H1 (cell line): ENCODE measurements around the gene CCDC71. TPM values are rescaled to one million over a fixed set of nuclear protein-coding genes. Genes with fewer than 3 reads are reported as not detected.

Experiments used
- CTCF ChIA-PET: fragments of 300-600 bp; sonication (Branson Sonifier 250); formaldehyde crosslinking; loops from one replicate; lab custom pipeline; 2021; ENCODE audit not compliant: partially characterized antibody; lab: Charles Lee
- POLR2A ChIA-PET: fragments of 300-600 bp; sonication (Branson Sonifier 250); formaldehyde crosslinking; loops from one replicate; lab custom pipeline; 2021; ENCODE audit warnings: inconsistent platforms; ENCODE audit not compliant: partially characterized antibody; lab: Charles Lee
- DNase-seq, 2 experiments: peaks; one replicate each; pipeline versions ENCODE4 v3.0.0 to v3.0.0-alpha.2; 2010 to 2022; ENCODE audit warnings: low spot score in 2 of 2, low read depth in 1 of 2, mixed read lengths in 1 of 2
- FAIRE-seq: peaks from 2 replicates; lab custom pipeline; 2011; peaks lifted over from hg19 to GRCh38; lab: Jason Lieb, UNC
- H2AFZ ChIP-seq: 2 replicates; pipeline ENCODE4 v1.8.1; 2012; ENCODE audit warnings: low read length, inconsistent platforms
- H2AK5ac ChIP-seq: 2 replicates; pipeline ENCODE4 v1.6.1; 2013; ENCODE audit warnings: low read depth, low read length
- H2BK120ac ChIP-seq: replicated peaks from 2 replicates; pipeline ENCODE3; 2013; ENCODE audit warnings: low read depth, low read length, inconsistent platforms
- H2BK12ac ChIP-seq: 2 replicates; pipeline ENCODE4 v1.6.1; 2013; ENCODE audit warnings: low read depth, low read length
- H2BK15ac ChIP-seq: 2 replicates; pipeline ENCODE4 v1.6.1; 2013; ENCODE audit warnings: low read length
- H2BK20ac ChIP-seq: 2 replicates; pipeline ENCODE4 v1.6.1; 2013; ENCODE audit warnings: low read length
- H2BK5ac ChIP-seq: 2 replicates; pipeline ENCODE4 v1.6.1; 2013; ENCODE audit warnings: low read depth, low read length
- H3K14ac ChIP-seq: 2 replicates; pipeline ENCODE4 v1.6.1; 2013; ENCODE audit warnings: inconsistent platforms; ENCODE audit not compliant: insufficient read length
- H3K18ac ChIP-seq: 2 replicates; pipeline ENCODE4 v1.6.1; 2013; ENCODE audit warnings: low read length; ENCODE audit errors: extremely low read depth
- H3K23ac ChIP-seq: 2 replicates; pipeline ENCODE4 v1.6.1; 2013; ENCODE audit warnings: inconsistent platforms; ENCODE audit not compliant: insufficient read length
- H3K23me2 ChIP-seq: 2 replicates; pipeline ENCODE4 v1.6.1; 2013; ENCODE audit warnings: low read depth, low read length
- H3K27ac ChIP-seq: 2 replicates; pipeline ENCODE4 v1.6.1; 2011; ENCODE audit warnings: low read depth, low read length, inconsistent platforms
- H3K27me3 ChIP-seq, 4 experiments: replicated peaks in 1 of 4; 1 replicate in 1 of 4; 2 replicates in 3 of 4; pipeline versions ENCODE4 v1.6.1 to v1.8.1; 2011 to 2013; ENCODE audit warnings: low read length in 3 of 4, mild to moderate bottlenecking in 3 of 4, inconsistent platforms in 2 of 4, mixed read lengths in 2 of 4, moderate library complexity in 1 of 4; ENCODE audit not compliant: control insufficient read depth in 3 of 4, insufficient read depth in 3 of 4; ENCODE audit errors: extremely low read depth in 1 of 4
- H3K36me3 ChIP-seq, 4 experiments: 2 replicates each; pipeline versions ENCODE4 v1.6.1 to v1.8.1; 2011 to 2013; ENCODE audit warnings: mild to moderate bottlenecking in 4 of 4, low read length in 3 of 4, moderate library complexity in 2 of 4, control low read depth in 1 of 4, inconsistent platforms in 1 of 4; ENCODE audit not compliant: insufficient read depth in 4 of 4, control insufficient read depth in 2 of 4
- H3K4ac ChIP-seq: replicated peaks from 2 replicates; pipeline ENCODE3; 2013; ENCODE audit warnings: low read length, low read depth, mixed read lengths, inconsistent platforms; ENCODE audit not compliant: insufficient read length
- H3K4me1 ChIP-seq, 4 experiments: replicated peaks in 1 of 4; 1 replicate in 1 of 4; 2 replicates in 3 of 4; pipeline versions ENCODE4 v1.6.1 to v1.8.1; 2011 to 2013; ENCODE audit warnings: low read length in 3 of 4, inconsistent platforms in 2 of 4, mixed read lengths in 1 of 4; ENCODE audit not compliant: insufficient read depth in 4 of 4, control insufficient read depth in 3 of 4
- H3K4me2 ChIP-seq, 2 experiments: 2 replicates each; pipeline versions ENCODE4 v1.6.1 to v1.8.1; 2011 to 2013; ENCODE audit warnings: low read depth in 2 of 2, low read length in 2 of 2, control low read depth in 1 of 2, inconsistent platforms in 1 of 2, mild to moderate bottlenecking in 1 of 2; ENCODE audit not compliant: insufficient read depth in 1 of 2
- H3K4me3 ChIP-seq, 4 experiments: fragments of 200-600, 300-600 bp in 1 of 4; sonication (generic), shearing (Covaris generic), sonication (Bioruptor Twin) in 1 of 4; 2 replicates each; pipeline versions ENCODE4 v1.5.1 to v1.8.1; 2011 to 2016; ENCODE audit warnings: low read length in 4 of 4, low read depth in 3 of 4, control low read depth in 2 of 4, inconsistent platforms in 2 of 4, mild to moderate bottlenecking in 2 of 4, mixed read lengths in 1 of 4, moderate library complexity in 1 of 4; ENCODE audit not compliant: insufficient read depth in 2 of 4; ENCODE audit errors: extremely low read depth in 1 of 4
- H3K56ac ChIP-seq: replicated peaks from 2 replicates; pipeline ENCODE3; 2013; ENCODE audit warnings: low read depth, mild to moderate bottlenecking, mixed read lengths, low read length, inconsistent platforms; ENCODE audit not compliant: insufficient read length
- H3K79me1 ChIP-seq: 2 replicates; pipeline ENCODE4 v1.6.1; 2013; ENCODE audit warnings: low read depth, low read length, control low read depth
- H3K79me2 ChIP-seq, 2 experiments: 2 replicates each; pipeline versions ENCODE4 v1.6.1 to v1.8.1; 2012 to 2013; ENCODE audit warnings: low read length in 2 of 2, mild to moderate bottlenecking in 2 of 2, inconsistent platforms in 1 of 2; ENCODE audit not compliant: insufficient read depth in 2 of 2, control insufficient read depth in 1 of 2
- H3K9ac ChIP-seq, 4 experiments: replicated peaks in 1 of 4; 1 replicate in 1 of 4; 2 replicates in 3 of 4; pipeline versions ENCODE4 v1.6.1 to v1.8.1; 2011 to 2013; ENCODE audit warnings: low read depth in 3 of 4, low read length in 3 of 4, control low read depth in 2 of 4, mild to moderate bottlenecking in 2 of 4, moderate library complexity in 2 of 4, inconsistent platforms in 1 of 4; ENCODE audit errors: extremely low read depth in 1 of 4
- H3K9me3 ChIP-seq, 2 experiments: 2 replicates each; pipeline versions ENCODE4 v1.6.1 to v1.8.1; 2012 to 2013; ENCODE audit warnings: mild to moderate bottlenecking in 2 of 2, moderate library complexity in 2 of 2, control low read depth in 1 of 2, inconsistent platforms in 1 of 2, low read depth in 1 of 2, low read length in 1 of 2, mixed read lengths in 1 of 2; ENCODE audit not compliant: insufficient read depth in 2 of 2
- H4K20me1 ChIP-seq, 2 experiments: replicated peaks in 1 of 2; 2 replicates each; pipeline versions ENCODE3 to v1.8.1; 2011 to 2013; ENCODE audit warnings: inconsistent platforms in 2 of 2, low read length in 2 of 2, mild to moderate bottlenecking in 1 of 2; ENCODE audit not compliant: insufficient read depth in 2 of 2, control insufficient read depth in 1 of 2
- H4K5ac ChIP-seq: 2 replicates; pipeline ENCODE4 v1.6.1; 2013; ENCODE audit warnings: low read length, low read depth, mixed read lengths, inconsistent platforms; ENCODE audit not compliant: insufficient read length
- H4K8ac ChIP-seq: 2 replicates; pipeline ENCODE4 v1.8.0; 2013; ENCODE audit warnings: mild to moderate bottlenecking, moderate library complexity, low read length, inconsistent platforms; ENCODE audit not compliant: insufficient read depth; ENCODE audit errors: extremely low read depth
- H4K91ac ChIP-seq: replicated peaks from 2 replicates; pipeline ENCODE3; 2013; ENCODE audit warnings: low read length, mixed read lengths, inconsistent platforms; ENCODE audit not compliant: insufficient read length
- ATF3 ChIP-seq: IDR thresholded peaks from 2 replicates; pipeline ENCODE4 v1.6.1; 2011; ENCODE audit warnings: low read depth, mild to moderate bottlenecking, low read length; ENCODE audit not compliant: insufficient read depth
- BCL11A ChIP-seq, 2 experiments: IDR thresholded peaks; one replicate each; pipeline ENCODE4 v1.6.1; 2011; ENCODE audit warnings: low read depth in 2 of 2, low read length in 2 of 2, mild to moderate bottlenecking in 2 of 2
- BRCA1 ChIP-seq: IDR thresholded peaks from 2 replicates; pipeline ENCODE4 v1.6.1; 2012; ENCODE audit warnings: low read depth, low read length, improper control_type of control experiment
- EP300 ChIP-seq, 2 experiments: IDR thresholded peaks; 1 replicate in 1 of 2; 2 replicates in 1 of 2; pipeline ENCODE4 v1.6.1; 2011 to 2012; ENCODE audit warnings: low read depth in 2 of 2, low read length in 2 of 2, mild to moderate bottlenecking in 2 of 2, borderline replicate concordance in 1 of 2, inconsistent platforms in 1 of 2, moderate library complexity in 1 of 2
- EZH2 ChIP-seq: fragments of 200-600 bp; sonication (generic); IDR thresholded peaks from 2 replicates; pipeline ENCODE4 v1.7.1; 2012; ENCODE audit warnings: low read depth, mild to moderate bottlenecking, moderate library complexity, low read length, inconsistent platforms; ENCODE audit not compliant: severe bottlenecking
- JUN ChIP-seq: IDR thresholded peaks from 2 replicates; pipeline ENCODE4 v1.6.1; 2011; ENCODE audit warnings: low read depth, mild to moderate bottlenecking, improper control_type of control experiment, low read length
- MAFK ChIP-seq: IDR thresholded peaks from 2 replicates; pipeline ENCODE4 v1.6.1; 2012; ENCODE audit warnings: low read depth, mild to moderate bottlenecking, improper control_type of control experiment, low read length
- RAD21 ChIP-seq, 2 experiments: IDR thresholded peaks in 1 of 2; conservative IDR thresholded peaks in 1 of 2; 2 replicates each; pipeline ENCODE4 v1.6.1; 2011; ENCODE audit warnings: low read depth in 2 of 2, low read length in 2 of 2, improper control_type of control experiment in 1 of 2, inconsistent platforms in 1 of 2, mild to moderate bottlenecking in 1 of 2, moderate library complexity in 1 of 2
- SP4 ChIP-seq: IDR thresholded peaks from 2 replicates; pipeline ENCODE4 v1.6.1; 2012; ENCODE audit warnings: low read length, inconsistent platforms
- YY1 ChIP-seq: IDR thresholded peaks from 2 replicates; pipeline ENCODE4 v1.6.1; 2011; ENCODE audit warnings: low read depth, mild to moderate bottlenecking, low read length
- WGBS, 2 experiments: shearing (Covaris generic) in 1 of 2; methylation state at CpG; one replicate each; pipeline versions ENCODE4 v1.1.6 to v1.1.7; 2013 to 2015; ENCODE audit warnings: low lambda C conversion rate in 2 of 2, mixed read lengths in 2 of 2, inconsistent platforms in 1 of 2, low coverage in 1 of 2, missing lambda C conversion rate in 1 of 2; ENCODE audit not compliant: insufficient replicate concordance in 2 of 2, insufficient coverage in 1 of 2, insufficient read length in 1 of 2; ENCODE audit errors: extremely low coverage in 1 of 2, missing lambda C conversion rate in 1 of 2; 5-methylcytosine and 5-hydroxymethylcytosine counted together
- polyA plus RNA-seq, 7 experiments: library from polyadenylated mRNA; depleted of rRNA in 3 of 7; stranded (reverse) in 5 of 7; unstranded in 2 of 7; fragments of >200 nt in 5 of 7; fragments of 200-250 nt in 2 of 7; gene quantifications; 1 replicate in 5 of 7; 2 replicates in 1 of 7; 4 replicates in 1 of 7; pipeline versions ENCODE4 v1.2.1 to v1.2.3, GENCODE V29; 2011 to 2013; ENCODE audit warnings: missing spikeins in 2 of 7, mixed read lengths in 2 of 7
- total RNA-seq: library from RNA; stranded (reverse); fragmentation: NEBNext Ultra II Directional; extraction: Animal tissue kit (Norgen Biotek cat#: 25700); gene quantifications from 2 replicates; pipeline ENCODE4 v1.2.1, GENCODE V29; 2021
- TF ChIP-seq, protein P1 (sequence below): IDR thresholded peaks from 2 replicates; pipeline ENCODE4 v1.6.1; 2012; ENCODE audit warnings: inconsistent platforms

The CCDC71 gene
- total and polyA plus RNA-seq, 2 of the 8 experiments (the other 6 are each of a cell fraction or from before 2014, with no cell fraction given): 26.7 to 57.4 TPM

DNA sequence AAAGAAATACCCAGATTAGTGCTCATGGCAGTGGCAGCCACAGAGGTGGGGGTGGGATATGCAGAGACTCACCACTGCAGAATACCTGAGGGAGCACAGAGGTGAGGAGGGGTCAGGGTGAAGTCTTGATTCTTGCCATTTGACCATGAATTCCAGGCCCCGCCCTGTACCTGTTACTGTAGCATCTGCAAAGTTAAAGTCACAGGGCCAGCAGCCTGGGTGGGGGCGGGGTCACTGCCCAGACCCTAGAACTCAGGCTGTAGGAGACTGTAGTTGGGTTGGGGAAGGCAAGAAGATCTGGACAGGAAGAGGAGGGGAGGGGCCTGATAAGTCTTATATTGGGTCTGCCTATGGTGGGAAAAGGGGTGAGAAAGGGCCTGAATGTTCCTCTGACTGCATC, 14.5 kb downstream of the CCDC71 start:
- Histone ChIP-seq H3K56ac (no peak overlapping the region), H3K9me3 (no peaks in the 10 kb centered on the region), H3K18ac (no peak overlapping the region), H4K8ac (no peak overlapping the region), H4K5ac (no peak overlapping the region), H2BK12ac (no peak overlapping the region), H3K4me1 (no peaks in the 10 kb centered on the region), H2BK120ac (no peak overlapping the region), H3K23me2 (no peaks in the 10 kb centered on the region), H3K79me2 (no peaks in the 10 kb centered on the region), H3K4me3 (no peak overlapping the region), H3K4me2 (no peak overlapping the region), H2BK5ac (no peak overlapping the region), H2AFZ (no peak overlapping the region), H3K36me3 (no peaks in the 10 kb centered on the region), H3K4ac (no peak overlapping the region), H2AK5ac (no peak overlapping the region), H4K91ac (no peak overlapping the region), H3K9ac (no peak overlapping the region), H3K27ac (no peak overlapping the region), H2BK15ac (no peak overlapping the region), H3K79me1 (no peaks in the 10 kb centered on the region), H3K23ac (no peak overlapping the region), H2BK20ac (no peak overlapping the region), H4K20me1 (no peaks in the 10 kb centered on the region), H3K14ac (no peak overlapping the region), H3K27me3 (no peaks in the 10 kb centered on the region)
- FAIRE-seq (no peak), DNase-seq (no peak)
- ChIA-PET CTCF (interaction anchor here (1.3 to 3.3 kb wide), 2 partner anchors 19 kb away, joined by 3 to 14 read pairs; partner anchors contain the start of genes KLHDC8B and LAMB2), POLR2A (no interaction called here)
- TF ChIP-seq EZH2: no peak
- no peak for TF ChIP-seq BRCA1
- no peak for TF ChIP-seq JUN
- TF ChIP-seq EP300 (IDR thresholded peaks at IDR 0.05; ENCODE audit: borderline replicate concordance in 1 of 2, low read depth in 2 of 2, low read length in 2 of 2): no peak
- no peak for TF ChIP-seq ATF3
- TF ChIP-seq, protein P1, sequence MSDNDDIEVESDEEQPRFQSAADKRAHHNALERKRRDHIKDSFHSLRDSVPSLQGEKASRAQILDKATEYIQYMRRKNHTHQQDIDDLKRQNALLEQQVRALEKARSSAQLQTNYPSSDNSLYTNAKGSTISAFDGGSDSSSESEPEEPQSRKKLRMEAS: no peak
- TF ChIP-seq RAD21 (IDR thresholded peaks at IDR 0.05 in 1 of 2, conservative IDR thresholded peaks at IDR 0.05 in 1 of 2; ENCODE audit: low read depth in 2 of 2, low read length in 2 of 2): no peak
- no peak for TF ChIP-seq SP4
- TF ChIP-seq BCL11A (IDR thresholded peaks at IDR 0.05; ENCODE audit: low read depth in 2 of 2, low read length in 2 of 2): no peak
- TF ChIP-seq MAFK: no peak
- no peak for TF ChIP-seq YY1
- 75% methylated on average over 2 of the region's 2 CpGs; no CpG with 5 or more reads in 1 of the 2 experiments for WGBS, 2 experiments
